HK-2 (cell line): ENCODE results near the gene HMG20B.

Source experiments
- DNase-seq: peaks from one replicate; pipeline ENCODE4 v3.0.0-alpha.2; 2018; ENCODE audit not compliant: unreplicated experiment

Gene HMG20B

GRCh38 chr19:3620817-3621547 lies 48.2 kb downstream of the HMG20B start:
- no peak for DNase-seq

GRCh38 chr19:3621689-3622088 lies 48.9 kb downstream of the HMG20B start:
- DNase-seq = no peak

DNA sequence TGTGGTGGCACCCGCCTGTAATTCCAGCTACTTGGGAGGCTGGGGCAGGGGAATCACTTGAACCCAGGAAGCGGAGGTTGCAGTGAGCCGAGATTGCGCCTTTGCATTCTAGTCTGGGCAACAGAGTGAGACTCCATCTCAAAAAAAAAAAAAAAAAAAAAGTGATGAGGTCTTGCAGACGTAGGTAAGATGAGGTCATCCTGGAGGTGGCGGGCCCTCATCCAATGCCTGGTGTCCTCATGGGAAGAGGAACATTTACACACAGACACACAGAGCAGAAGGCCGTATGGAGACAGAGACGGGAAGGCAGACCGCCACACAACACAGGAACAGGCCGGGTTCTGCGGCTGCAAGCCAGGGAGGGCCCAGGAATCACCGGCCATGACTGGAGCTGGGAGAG lies 49.5 kb downstream of the HMG20B start:
- DNase-seq = no peak

DNA sequence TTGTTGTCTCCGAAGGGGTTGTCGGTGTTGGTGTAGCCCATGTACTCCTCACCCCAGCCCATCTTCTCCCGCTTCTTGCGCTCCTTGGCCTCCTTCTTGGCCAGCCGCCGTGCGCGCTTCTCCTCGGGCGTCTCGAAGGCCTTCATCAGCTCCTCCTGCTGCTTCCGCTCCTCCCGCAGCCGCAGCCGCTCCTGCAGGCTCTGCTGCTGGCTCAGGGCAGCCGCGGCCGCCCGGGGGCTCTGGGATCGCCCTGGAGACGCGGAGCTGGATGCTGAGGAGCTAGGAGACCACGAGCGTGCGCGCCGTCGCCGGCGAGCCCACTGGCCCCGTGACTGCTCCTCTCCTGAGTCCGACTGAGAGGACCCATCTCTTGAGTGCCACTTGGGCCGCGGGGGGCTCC lies 51.0 kb downstream of the HMG20B start:
- DNase-seq = no peak

DNA sequence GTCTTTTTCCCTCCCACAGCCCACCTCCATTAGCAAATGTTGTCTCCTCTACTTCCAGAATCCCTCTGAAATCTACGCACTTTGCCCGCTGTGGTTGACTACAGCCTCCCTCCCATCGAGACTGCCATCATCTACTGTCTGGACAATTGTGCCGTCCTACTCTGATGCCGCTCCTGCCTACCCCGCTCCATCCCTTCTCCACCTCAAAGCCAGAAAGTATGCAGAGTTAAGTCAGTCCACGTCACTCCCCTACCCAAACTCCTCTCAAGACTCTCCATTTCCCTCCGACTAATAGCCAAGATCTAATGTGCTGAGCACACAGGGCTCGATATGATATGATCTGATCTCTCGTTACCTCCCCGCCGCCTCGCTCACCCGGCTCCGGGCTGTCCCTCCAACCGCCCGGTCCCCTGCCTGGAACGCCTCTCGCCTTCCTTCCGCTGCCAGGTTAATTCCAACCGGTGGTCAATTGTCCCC lies 53.3 kb downstream of the HMG20B start:
- no peak for DNase-seq

- DNase-seq = peak; percentile 98
These were observed 54.0 kb downstream of the HMG20B start, which contains the start of gene CACTIN for GRCh38 chr19:3626473-3627350. TSS of gene CACTIN (minus strand) at chr19:3626790. CDS start at chr19:3626762, 28 bp downstream.

DNA sequence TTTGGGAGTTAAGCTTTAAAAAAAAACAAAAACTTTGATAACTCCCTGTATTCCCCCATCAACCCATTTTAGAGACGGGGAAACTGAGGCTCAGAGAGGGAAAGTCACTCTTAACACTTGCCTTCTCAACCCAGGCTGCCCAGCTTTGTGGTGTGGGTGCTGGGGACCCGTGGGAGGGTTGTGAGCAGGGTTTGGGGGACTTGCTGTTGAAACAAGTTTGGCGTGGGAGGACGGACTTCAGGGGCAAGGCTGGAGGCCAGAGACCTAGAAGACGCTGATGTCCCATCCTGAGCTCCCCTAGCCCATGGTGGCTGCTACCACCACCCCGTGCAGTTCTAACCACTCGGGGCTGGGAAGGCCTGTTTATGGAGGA lies 54.6 kb downstream of the HMG20B start:
- DNase-seq = no peak
